Vagina (tissue), 2 donors: ENCODE measurements around the gene PCBP3. TPM values are rescaled to one million over a fixed set of nuclear protein-coding genes. Genes with fewer than 3 reads are reported as not detected.
A peak's percentile ranks its signal among the peaks of the same experiment; 100 is the strongest.
"Not testable (repeated sequence)": the region's sequence is repeated elsewhere in the genome, so short reads cannot be mapped to it uniquely, and the experiment has no call there.

Experiments used
- DNase-seq, 2 donors: peaks; one replicate each; pipeline ENCODE4 v3.0.0-alpha.2; 2017; ENCODE audit errors: extremely low spot score in 2 of 2
- H3K27ac ChIP-seq: fragments of 200-600 bp; sonication (generic); one replicate; pipeline ENCODE4 v1.5.1; 2019
- H3K27me3 ChIP-seq: fragments of 200-600 bp; sonication (generic); one replicate; pipeline ENCODE4 v1.5.1; 2019
- H3K36me3 ChIP-seq, 2 donors: fragments of 200-600 bp; sonication (generic); one replicate each; pipeline ENCODE4 v1.5.1; 2017 to 2019
- H3K4me1 ChIP-seq: fragments of 200-600 bp; sonication (generic); one replicate; pipeline ENCODE4 v1.5.1; 2019
- H3K4me3 ChIP-seq, 2 donors: fragments of 200-600 bp; sonication (generic); 1 replicate in 1 of 2; 2 replicates in 1 of 2; pipeline ENCODE4 v1.5.1; 2016 to 2019
- H3K9me3 ChIP-seq: fragments of 200-600 bp; sonication (generic); one replicate; pipeline ENCODE4 v1.5.1; 2019
- POLR2A ChIP-seq, 2 donors: fragments of 450-650 bp; IDR thresholded peaks; one replicate each; pipeline ENCODE4 v1.6.1; 2017; ENCODE audit warnings: antibody characterized with exemption in 2 of 2, mild to moderate bottlenecking in 2 of 2, moderate library complexity in 2 of 2
- POLR2AphosphoS5 ChIP-seq, 2 donors: sonication (generic); formaldehyde crosslinking; IDR thresholded peaks; one replicate each; pipeline ENCODE4 v1.9.0; 2017; ENCODE audit warnings: antibody characterized with exemption in 2 of 2, mild to moderate bottlenecking in 2 of 2, low read depth in 1 of 2; ENCODE audit not compliant: insufficient read depth in 1 of 2
- intact Hi-C: fragments of 100-400 bp; cut with DNase I; formaldehyde crosslinking; loops from one replicate; pipeline ENCODE4 v1.15.1; 2023
- total RNA-seq: library from RNA; depleted of rRNA; stranded (reverse); fragments of >200 nt; gene quantifications from one replicate; pipeline ENCODE4 v1.2.3, GENCODE V29; 2016
- TF ChIP-seq, protein P1 (sequence below), 3 experiments: fragments of 450-650 bp in 2 of 3; fragments of 200-600 bp in 1 of 3; sonication (generic) in 1 of 3; IDR thresholded peaks; one replicate each; pipeline ENCODE4 v1.5.1; 2017 to 2019; ENCODE audit warnings: antibody characterized with exemption in 3 of 3, mild to moderate bottlenecking in 2 of 3, moderate library complexity in 2 of 3

Gene PCBP3
- total RNA-seq, 1 donor from 2014 or later: 4.9 TPM

DNA sequence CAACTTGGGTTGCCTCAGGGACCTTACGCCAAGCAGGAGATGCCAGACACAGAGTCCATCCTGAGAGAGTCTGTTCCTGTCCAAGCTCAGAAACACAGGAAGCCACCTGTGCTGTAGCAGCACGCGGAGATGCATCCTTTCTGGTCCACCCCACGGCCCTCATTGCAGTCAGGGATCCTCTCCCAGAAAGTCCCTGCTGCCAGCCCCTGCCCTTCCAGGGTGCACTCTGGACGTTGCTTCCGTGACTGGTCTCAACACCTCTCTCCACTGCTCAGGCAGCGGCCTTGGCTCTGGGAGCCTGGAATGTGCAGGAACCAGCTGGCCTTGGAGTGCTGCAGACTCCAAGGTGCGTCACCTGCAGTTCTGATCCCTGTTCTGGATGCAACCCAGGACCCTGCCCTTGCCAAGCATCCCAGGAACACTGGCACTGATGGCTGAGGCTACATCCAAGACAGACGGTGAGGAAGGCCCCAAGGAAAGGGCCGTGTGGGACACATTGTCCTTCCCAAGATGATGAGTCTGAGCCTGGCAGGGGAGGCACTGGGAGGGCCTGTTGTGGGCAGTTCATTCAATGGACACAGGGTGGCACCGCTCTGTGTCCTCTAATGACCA, 316.4 kb downstream of the PCBP3 start:
- no peaks in the 10 kb centered on the region for H3K36me3 ChIP-seq
- intact Hi-C loops: no loop called here
- peaks cover 33% of the 10 kb centered on the region for H3K4me1 ChIP-seq
- H3K27me3 ChIP-seq: no peaks in the 10 kb centered on the region
- H3K27ac ChIP-seq: peak overlapping the region; percentile 74
- TF ChIP-seq, protein P1, sequence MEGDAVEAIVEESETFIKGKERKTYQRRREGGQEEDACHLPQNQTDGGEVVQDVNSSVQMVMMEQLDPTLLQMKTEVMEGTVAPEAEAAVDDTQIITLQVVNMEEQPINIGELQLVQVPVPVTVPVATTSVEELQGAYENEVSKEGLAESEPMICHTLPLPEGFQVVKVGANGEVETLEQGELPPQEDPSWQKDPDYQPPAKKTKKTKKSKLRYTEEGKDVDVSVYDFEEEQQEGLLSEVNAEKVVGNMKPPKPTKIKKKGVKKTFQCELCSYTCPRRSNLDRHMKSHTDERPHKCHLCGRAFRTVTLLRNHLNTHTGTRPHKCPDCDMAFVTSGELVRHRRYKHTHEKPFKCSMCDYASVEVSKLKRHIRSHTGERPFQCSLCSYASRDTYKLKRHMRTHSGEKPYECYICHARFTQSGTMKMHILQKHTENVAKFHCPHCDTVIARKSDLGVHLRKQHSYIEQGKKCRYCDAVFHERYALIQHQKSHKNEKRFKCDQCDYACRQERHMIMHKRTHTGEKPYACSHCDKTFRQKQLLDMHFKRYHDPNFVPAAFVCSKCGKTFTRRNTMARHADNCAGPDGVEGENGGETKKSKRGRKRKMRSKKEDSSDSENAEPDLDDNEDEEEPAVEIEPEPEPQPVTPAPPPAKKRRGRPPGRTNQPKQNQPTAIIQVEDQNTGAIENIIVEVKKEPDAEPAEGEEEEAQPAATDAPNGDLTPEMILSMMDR (IDR thresholded peaks at IDR 0.05): no peak
- TF ChIP-seq POLR2A (IDR thresholded peaks at IDR 0.05) (no peak), POLR2AphosphoS5 (IDR thresholded peaks at IDR 0.05; ENCODE audit: insufficient read depth in 1 of 2, low read depth in 1 of 2) (no peak)
- no peaks in the 10 kb centered on the region for H3K9me3 ChIP-seq
- no peak for DNase-seq
- no peak overlapping the region for H3K4me3 ChIP-seq

- DNase-seq, H3K9me3 ChIP-seq, H3K27me3 ChIP-seq, H3K36me3 ChIP-seq, H3K4me3 ChIP-seq, H3K27ac ChIP-seq, intact Hi-C loops: not testable (repeated sequence)
- peaks cover 33% of the 10 kb centered on the region for H3K4me1 ChIP-seq
These were observed 317.9 kb downstream of the PCBP3 start for GRCh38 chr21:45961408-45961807.

DNA sequence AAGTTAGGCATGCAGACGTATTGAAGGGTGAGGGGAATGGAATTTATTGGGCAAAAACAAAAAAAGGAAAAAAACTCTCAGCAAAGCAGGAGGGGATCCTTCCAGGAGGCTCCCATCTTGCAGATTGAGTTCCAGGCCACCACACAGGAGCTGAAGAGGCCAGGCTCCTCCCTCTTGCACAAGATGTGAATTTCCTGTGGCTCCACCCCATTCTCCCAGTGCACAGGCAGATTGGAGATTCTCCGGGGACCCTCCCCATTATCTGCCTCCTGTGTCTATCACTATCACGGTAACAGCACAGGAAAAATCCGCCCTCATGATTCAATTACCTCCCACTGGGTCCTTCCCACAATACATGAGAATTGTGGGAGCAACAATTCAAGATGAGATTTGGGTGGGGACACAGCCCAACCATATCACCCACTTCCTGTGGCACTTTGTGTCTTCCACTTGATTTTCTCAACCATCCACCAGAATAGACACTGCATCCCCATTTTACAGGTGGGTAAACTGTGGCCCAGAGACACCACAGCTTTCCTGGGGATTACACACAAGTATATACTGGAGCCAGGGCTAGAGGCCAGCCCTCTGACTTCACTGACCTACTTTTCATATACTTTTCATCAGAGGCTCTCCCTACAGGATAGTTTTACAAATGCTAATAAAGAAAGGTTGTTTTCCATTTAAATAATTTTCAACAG, 319.2 kb downstream of the PCBP3 start:
- TF ChIP-seq POLR2A (IDR thresholded peaks at IDR 0.05) (no peak), POLR2AphosphoS5 (IDR thresholded peaks at IDR 0.05; ENCODE audit: insufficient read depth in 1 of 2, low read depth in 1 of 2) (no peak)
- TF ChIP-seq, protein P1 (IDR thresholded peaks at IDR 0.05): no peak
- Histone ChIP-seq H3K36me3 (no peaks in the 10 kb centered on the region), H3K4me3 (no peak overlapping the region), H3K4me1 (peaks cover 24% of the 10 kb centered on the region), H3K27ac (peak overlapping the region; percentile 37), H3K9me3 (no peaks in the 10 kb centered on the region), H3K27me3 (no peaks in the 10 kb centered on the region)
- no peak for DNase-seq
- intact Hi-C loops: no loop called here

DNA sequence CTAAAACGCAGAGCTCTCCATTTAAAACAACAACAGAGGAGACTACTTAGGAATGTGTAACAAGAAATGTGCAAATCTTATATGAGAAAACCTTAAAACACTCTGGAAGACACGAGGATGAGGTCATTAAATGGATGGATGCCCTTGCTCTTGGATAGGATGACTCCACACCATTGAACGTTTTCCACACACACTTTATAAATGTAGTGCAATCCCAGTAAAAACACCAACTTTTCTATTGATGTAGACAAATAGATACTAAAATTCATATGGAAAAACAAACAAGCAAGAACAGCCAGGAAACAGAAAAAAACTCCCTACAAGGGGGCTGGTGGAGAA, 319.7 kb downstream of the PCBP3 start:
- H3K4me3 ChIP-seq: no peak overlapping the region
- no peaks in the 10 kb centered on the region for H3K27me3 ChIP-seq
- no peak for TF ChIP-seq POLR2A (IDR thresholded peaks at IDR 0.05)
- TF ChIP-seq, protein P1 (IDR thresholded peaks at IDR 0.05): no peak
- TF ChIP-seq POLR2AphosphoS5 (IDR thresholded peaks at IDR 0.05; ENCODE audit: insufficient read depth in 1 of 2, low read depth in 1 of 2): no peak
- H3K4me1 ChIP-seq: peaks cover 19% of the 10 kb centered on the region
- no peaks in the 10 kb centered on the region for H3K36me3 ChIP-seq
- peak overlapping the region; percentile 37 for H3K27ac ChIP-seq
- no peaks in the 10 kb centered on the region for H3K9me3 ChIP-seq
- no peak for DNase-seq
- intact Hi-C loops: no loop called here

- no peak overlapping the region for H3K4me3 ChIP-seq
- H3K9me3 ChIP-seq: no peaks in the 10 kb centered on the region
- no peaks in the 10 kb centered on the region for H3K27me3 ChIP-seq
- no peak for DNase-seq
- intact Hi-C loops: no loop called here
- TF ChIP-seq POLR2A (IDR thresholded peaks at IDR 0.05) (no peak), POLR2AphosphoS5 (IDR thresholded peaks at IDR 0.05; ENCODE audit: insufficient read depth in 1 of 2, low read depth in 1 of 2) (no peak)
- no peaks in the 10 kb centered on the region for H3K36me3 ChIP-seq
- H3K4me1 ChIP-seq: peaks cover 4% of the 10 kb centered on the region
- H3K27ac ChIP-seq: no peak overlapping the region
These were observed 321.1 kb downstream of the PCBP3 start for GRCh38 chr21:45964649-45965048.

DNA sequence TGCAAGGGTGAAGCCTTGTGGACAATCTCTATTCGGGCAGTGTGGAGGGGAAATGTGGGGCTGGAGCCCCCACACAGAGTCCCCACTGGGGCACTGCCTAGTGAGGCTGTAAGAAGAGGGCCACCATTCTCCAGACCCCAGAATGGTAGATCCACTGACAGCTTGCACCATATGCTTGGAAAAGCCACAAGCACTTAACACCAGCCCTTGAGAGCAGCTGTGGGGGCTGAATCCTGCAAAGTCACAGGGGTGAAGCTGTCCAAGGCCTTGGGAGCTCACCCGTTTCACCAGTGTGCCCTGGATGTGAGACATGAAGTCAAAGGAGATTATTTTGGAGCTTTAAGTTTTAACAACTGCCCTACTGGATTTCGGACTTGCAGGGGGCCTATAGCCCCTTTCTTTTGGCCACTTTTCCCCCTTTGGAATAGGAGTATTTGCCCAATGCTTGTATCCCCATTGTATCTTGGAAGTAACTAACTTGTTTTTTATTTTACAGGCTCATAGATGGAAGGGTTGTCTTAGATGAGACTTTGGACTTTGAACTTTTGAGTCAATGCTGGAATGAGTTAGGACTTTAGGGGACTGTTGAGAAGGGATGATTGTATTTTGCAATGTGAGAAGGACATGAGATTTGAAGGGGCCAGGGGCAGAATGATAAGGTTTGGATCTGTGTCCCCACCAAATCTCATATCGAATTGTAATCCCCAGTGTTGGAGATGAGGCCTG, 321.7 kb downstream of the PCBP3 start:
- intact Hi-C loops: no loop called here
- H3K4me1 ChIP-seq: peaks cover 3% of the 10 kb centered on the region
- H3K36me3 ChIP-seq: no peaks in the 10 kb centered on the region
- H3K9me3 ChIP-seq: no peaks in the 10 kb centered on the region
- no peak overlapping the region for H3K4me3 ChIP-seq
- no peaks in the 10 kb centered on the region for H3K27me3 ChIP-seq
- DNase-seq: no peak
- TF ChIP-seq POLR2AphosphoS5 (IDR thresholded peaks at IDR 0.05; ENCODE audit: insufficient read depth in 1 of 2, low read depth in 1 of 2) (no peak), POLR2A (IDR thresholded peaks at IDR 0.05) (no peak)
- TF ChIP-seq, protein P1 (IDR thresholded peaks at IDR 0.05): no peak
- H3K27ac ChIP-seq: no peak overlapping the region
